ENCODE data around the gene SLC1A7.

SLC1A7 gene

DNA sequence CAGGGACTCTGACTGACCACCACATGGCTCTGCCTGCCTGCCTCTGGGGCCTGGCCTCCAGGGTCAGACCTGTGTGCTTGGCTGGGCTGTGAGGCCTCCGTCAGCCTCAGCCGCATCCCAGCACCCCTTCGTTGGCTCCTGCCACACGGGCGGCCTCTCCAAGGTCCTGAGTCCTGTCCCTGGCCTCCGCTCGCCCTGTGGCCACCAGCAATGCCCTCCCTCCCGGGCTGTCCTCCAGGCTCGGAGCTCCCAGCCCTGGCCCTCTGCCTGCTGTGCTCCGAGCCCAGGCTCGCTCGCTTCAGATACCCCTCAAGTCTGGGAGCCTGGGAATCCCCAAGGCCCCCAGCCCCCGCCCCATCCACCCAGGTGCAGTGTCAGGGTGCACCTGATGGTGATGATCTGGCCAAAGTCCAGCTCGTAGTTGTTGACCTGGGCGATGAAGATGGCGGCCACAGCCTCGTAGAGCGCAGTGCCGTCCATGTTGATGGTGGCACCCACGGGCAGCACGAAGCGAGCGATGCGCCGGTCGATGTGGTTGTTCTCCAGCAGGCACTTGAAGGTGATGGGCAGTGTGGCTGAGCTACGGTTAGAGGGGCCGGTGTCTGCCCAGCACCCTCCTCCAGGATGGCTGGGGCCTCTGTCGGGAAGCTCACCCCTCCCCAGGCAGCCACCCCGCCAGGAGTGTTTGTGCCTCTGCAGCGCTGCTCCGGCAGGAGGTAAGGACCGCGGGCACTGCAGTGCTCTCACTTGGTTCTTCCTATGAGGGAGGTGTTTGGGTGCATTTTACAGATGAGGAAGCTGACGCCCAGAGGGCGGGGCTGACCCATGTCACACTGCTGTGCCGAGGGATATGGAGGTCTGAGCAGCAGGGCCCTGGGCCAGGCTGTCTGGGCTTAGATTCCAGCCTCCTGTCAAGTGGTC, 52.0 kb downstream of the SLC1A7 start:
- TF ChIP-seq GATA3 (IDR thresholded peaks at IDR 0.05; ENCODE audit: low read depth, low read length), result no peak
- no peak for TF ChIP-seq GATA2 (IDR thresholded peaks at IDR 0.05; ENCODE audit: low read depth, low read length)

GRCh38 chr1:53089478-53090226, 52.8 kb downstream of the SLC1A7 start:
- no peak for TF ChIP-seq GATA2 (IDR thresholded peaks at IDR 0.05; ENCODE audit: low read depth, low read length)
- TF ChIP-seq GATA3 (IDR thresholded peaks at IDR 0.05; ENCODE audit: low read depth, low read length), result no peak

GRCh38 chr1:53088616-53089300, 53.7 kb downstream of the SLC1A7 start:
- TF ChIP-seq GATA2 (IDR thresholded peaks at IDR 0.05; ENCODE audit: low read depth, low read length) (no peak), GATA3 (IDR thresholded peaks at IDR 0.05; ENCODE audit: low read depth, low read length) (no peak)

GRCh38 chr1:53087332-53088285, 54.8 kb downstream of the SLC1A7 start:
- TF ChIP-seq GATA3 (IDR thresholded peaks at IDR 0.05; ENCODE audit: low read depth, low read length) (no peak), GATA2 (IDR thresholded peaks at IDR 0.05; ENCODE audit: low read depth, low read length) (no peak)

- TF ChIP-seq GATA3 (IDR thresholded peaks at IDR 0.05; ENCODE audit: low read depth, low read length), result no peak
Observed at GRCh38 chr1:53086491-53087070, 55.9 kb downstream of the SLC1A7 start.

DNA sequence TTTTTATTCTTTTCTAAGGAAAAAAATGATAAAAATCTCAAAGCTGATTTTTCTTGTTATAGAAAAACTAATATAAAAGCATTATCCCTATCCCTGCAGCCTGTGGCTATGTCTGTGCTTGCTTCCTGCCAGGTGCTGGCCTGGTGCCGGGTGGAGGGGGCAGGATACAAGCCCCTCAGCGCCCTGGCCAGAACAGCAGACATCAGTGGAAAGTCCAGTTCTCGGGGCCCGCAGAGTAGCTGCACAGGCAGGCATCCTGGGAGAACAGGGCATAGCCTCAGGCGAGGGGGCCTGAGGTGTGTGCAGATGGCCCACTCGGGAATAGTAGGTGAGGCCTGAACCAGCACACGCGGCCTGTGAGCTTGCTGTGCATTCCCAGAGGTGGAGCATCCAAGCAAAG, 57.0 kb downstream of the SLC1A7 start:
- TF ChIP-seq GATA3 (IDR thresholded peaks at IDR 0.05; ENCODE audit: low read depth, low read length) (no peak), GATA2 (IDR thresholded peaks at IDR 0.05; ENCODE audit: low read depth, low read length) (no peak)

- TF ChIP-seq GATA3 (IDR thresholded peaks at IDR 0.05; ENCODE audit: low read depth, low read length) (no peak), GATA2 (IDR thresholded peaks at IDR 0.05; ENCODE audit: low read depth, low read length) (no peak)
Observed at GRCh38 chr1:53084589-53084971, 57.9 kb downstream of the SLC1A7 start.

DNA sequence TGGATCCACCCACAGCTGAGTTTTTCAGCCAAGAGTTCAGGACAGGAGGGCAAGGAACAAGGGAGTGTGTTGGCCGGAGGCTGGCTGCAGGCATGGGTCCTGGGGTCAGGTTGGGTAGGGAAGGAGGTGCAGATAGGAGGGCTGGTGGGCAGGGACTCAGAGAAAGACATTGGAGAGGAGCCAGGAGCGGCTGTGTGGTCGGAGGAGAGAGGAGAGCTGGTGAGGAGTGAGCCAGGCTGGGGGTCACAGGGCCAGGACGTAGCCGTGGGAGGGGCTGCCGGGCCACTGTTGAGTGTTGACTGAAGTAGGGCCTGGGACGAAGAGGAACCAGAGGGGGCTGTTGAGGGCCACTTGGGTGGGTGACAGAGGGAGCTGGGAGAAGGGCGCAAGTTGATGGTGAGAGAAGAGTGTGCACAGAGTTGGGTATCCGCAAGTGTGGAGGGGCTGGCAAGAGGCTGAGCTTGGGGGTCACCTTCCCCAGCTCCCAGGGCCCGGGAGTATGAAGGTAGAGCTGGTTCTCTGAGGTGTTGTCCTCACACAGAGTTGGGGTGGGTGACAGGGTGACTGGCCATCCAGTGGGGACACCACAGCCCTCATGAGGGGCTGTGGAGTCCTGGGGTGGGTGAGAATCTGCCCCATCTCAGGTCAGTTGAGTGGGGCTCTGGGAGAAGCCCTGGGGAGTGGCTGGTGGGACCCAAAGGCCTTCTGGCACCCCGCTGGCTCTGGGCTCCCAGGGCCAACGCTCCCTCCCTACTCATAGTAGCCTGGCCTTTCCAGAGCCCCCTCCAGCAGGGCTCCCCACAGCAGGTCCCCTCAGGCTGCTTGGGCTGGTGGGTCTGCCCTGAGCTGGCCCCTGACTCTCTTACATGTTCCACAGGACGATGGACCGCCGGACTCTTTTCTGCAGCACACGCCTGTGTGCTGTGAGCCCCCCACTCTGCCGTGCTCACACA, 58.5 kb downstream of the SLC1A7 start:
- TF ChIP-seq GATA3 (IDR thresholded peaks at IDR 0.05; ENCODE audit: low read depth, low read length) (no peak), GATA2 (IDR thresholded peaks at IDR 0.05; ENCODE audit: low read depth, low read length) (no peak)

GRCh38 chr1:53082826-53083455, 59.5 kb downstream of the SLC1A7 start:
- TF ChIP-seq GATA2 (IDR thresholded peaks at IDR 0.05; ENCODE audit: low read depth, low read length), result no peak
- no peak for TF ChIP-seq GATA3 (IDR thresholded peaks at IDR 0.05; ENCODE audit: low read depth, low read length)

- TF ChIP-seq GATA2 (IDR thresholded peaks at IDR 0.05; ENCODE audit: low read depth, low read length), result no peak
Observed at GRCh38 chr1:53081384-53082066, 60.9 kb downstream of the SLC1A7 start.

GRCh38 chr1:53080769-53081168, 61.7 kb downstream of the SLC1A7 start:
- TF ChIP-seq GATA2 (IDR thresholded peaks at IDR 0.05; ENCODE audit: low read depth, low read length) (no peak), GATA3 (IDR thresholded peaks at IDR 0.05; ENCODE audit: low read depth, low read length) (no peak)

Data from SH-SY5Y (cell line).